A549 (cell line): ENCODE results near the gene JDP2. TPM values are rescaled to one million over a fixed set of nuclear protein-coding genes. Genes with fewer than 3 reads are reported as not detected.

ENCODE experiments used
- ATAC-seq, 2 experiments: fragments of 200-7000 bp in 1 of 2; fragments of >200 bp in 1 of 2; cut with Nextera tagmentation in 1 of 2; cut with Tn5 transposase in 1 of 2; 3 replicates each; pipeline versions ENCODE4 v1.8.0 to v1.9.1; 2018 to 2020; ENCODE audit warnings: mild to moderate bottlenecking in 1 of 2, moderate library complexity in 1 of 2
- CTCF ChIA-PET: fragments of 300-600 bp; sonication (Branson Sonifier 250); formaldehyde crosslinking; extraction: SDS; loops from one replicate; lab custom pipeline; 2021; ENCODE audit warnings: antibody characterized with exemption, inconsistent platforms; lab: Yijun Ruan, JAX
- POLR2A ChIA-PET: fragments of 350-600 bp; formaldehyde crosslinking; extraction: SDS; loops from one replicate; lab custom pipeline; 2021; ENCODE audit warnings: antibody characterized with exemption, inconsistent platforms; lab: Yijun Ruan, JAX
- DNase-seq, 2 experiments: peaks; one replicate each; pipeline versions ENCODE4 v3.0.0 to v3.0.0-alpha.2; 2011 to 2016; ENCODE audit warnings: low read depth in 1 of 2, low spot score in 1 of 2
- FAIRE-seq: peaks from 2 replicates; lab custom pipeline; 2011; peaks lifted over from hg19 to GRCh38; lab: Jason Lieb, UNC
- H3K27ac ChIP-seq, 2 experiments: fragments of >200 bp; sonication (Bioruptor Twin); formaldehyde crosslinking; 3 replicates each; pipeline ENCODE4 v1.5.1; 2016 to 2017
- H3K4me1 ChIP-seq: fragments of >200 bp; sonication (Bioruptor Twin); formaldehyde crosslinking; 3 replicates; pipeline ENCODE4 v1.6.1; 2016
- H3K4me2 ChIP-seq: fragments of >200 bp; sonication (Bioruptor Twin); formaldehyde crosslinking; 3 replicates; pipeline ENCODE4 v1.6.1; 2016
- H3K4me3 ChIP-seq: fragments of >200 bp; sonication (Bioruptor Twin); formaldehyde crosslinking; 3 replicates; pipeline ENCODE4 v1.5.1; 2016
- H3K9me3 ChIP-seq: fragments of >200 bp; sonication (Bioruptor Twin); formaldehyde crosslinking; 3 replicates; pipeline ENCODE4 v1.6.1; 2016
- ATOH8 ChIP-seq: fragments of 250-450 bp; sonication (Bioruptor Pico); IDR thresholded peaks from 2 replicates; pipeline ENCODE4 v1.5.0; 2020; ENCODE audit warnings: low read depth, mild to moderate bottlenecking, moderate library complexity
- BHLHE40 ChIP-seq: IDR thresholded peaks from 2 replicates; pipeline ENCODE4 v1.6.1; 2012; ENCODE audit warnings: low read depth, low read length, inconsistent platforms
- CBX2 ChIP-seq: fragments of 200-600 bp; sonication (generic); IDR thresholded peaks from 2 replicates; pipeline ENCODE4 v1.6.1; 2016; ENCODE audit warnings: low read depth, mild to moderate bottlenecking, borderline replicate concordance
- CHD4 ChIP-seq: fragments of 200-600 bp; sonication (generic); IDR thresholded peaks from 2 replicates; pipeline ENCODE4 v1.6.1; 2016; ENCODE audit warnings: antibody characterized with exemption, mild to moderate bottlenecking, borderline replicate concordance
- CTCF ChIP-seq: fragments of >200 bp; sonication (Bioruptor Twin); formaldehyde crosslinking; IDR thresholded peaks from 3 replicates; pipeline ENCODE4 v1.5.1; 2016
- E2F6 ChIP-seq: IDR thresholded peaks from 2 replicates; pipeline ENCODE4 v1.6.1; 2012; ENCODE audit warnings: low read depth, borderline replicate concordance
- EHF ChIP-seq: fragments of 250-450 bp; sonication (Bioruptor Pico); IDR thresholded peaks from 2 replicates; pipeline ENCODE4 v1.5.0; 2020; ENCODE audit warnings: mild to moderate bottlenecking
- ELK1 ChIP-seq: fragments of 150-350 bp; IDR thresholded peaks from 2 replicates; pipeline ENCODE4 v1.6.1; 2014; ENCODE audit warnings: low read depth, mild to moderate bottlenecking, low read length
- ESRRA ChIP-seq: fragments of 150-350 bp; IDR thresholded peaks from 2 replicates; pipeline ENCODE4 v1.6.1; 2014; ENCODE audit warnings: mild to moderate bottlenecking, low read length, borderline replicate concordance
- GATA3 ChIP-seq: IDR thresholded peaks from 2 replicates; pipeline ENCODE4 v1.6.1; 2012; ENCODE audit warnings: borderline replicate concordance
- HDAC2 ChIP-seq: fragments of 200-600 bp; sonication (generic); IDR thresholded peaks from 2 replicates; pipeline ENCODE4 v1.6.1; 2016
- JUN ChIP-seq, 2 experiments: fragments of >200 bp; sonication (Bioruptor Twin); formaldehyde crosslinking; IDR thresholded peaks; 2 replicates in 1 of 2; 3 replicates in 1 of 2; pipeline ENCODE4 v1.6.1; 2016 to 2017
- MAX ChIP-seq: IDR thresholded peaks from 2 replicates; pipeline ENCODE4 v1.6.1; 2012
- NFE2L2 ChIP-seq: fragments of 150-350 bp; conservative IDR thresholded peaks from 2 replicates; pipeline ENCODE4 v1.6.1; 2014; ENCODE audit warnings: low read length
- PHF8 ChIP-seq: fragments of 200-600 bp; sonication (generic); IDR thresholded peaks from 2 replicates; pipeline ENCODE4 v1.6.1; 2016; ENCODE audit warnings: low read depth, mild to moderate bottlenecking, antibody characterized with exemption, moderate library complexity, borderline replicate concordance
- POLR2A ChIP-seq: IDR thresholded peaks from 2 replicates; pipeline ENCODE4 v1.6.1; 2012; ENCODE audit warnings: mild to moderate bottlenecking, low read length
- RARB ChIP-seq: fragments of 250-450 bp; sonication (Bioruptor Pico); IDR thresholded peaks from 2 replicates; pipeline ENCODE4 v1.8.0; 2021; ENCODE audit warnings: mild to moderate bottlenecking, moderate library complexity
- RCOR1 ChIP-seq: fragments of 150-350 bp; IDR thresholded peaks from 2 replicates; pipeline ENCODE4 v1.6.1; 2014; ENCODE audit warnings: antibody characterized with exemption, low read length, low read depth
- REST ChIP-seq: fragments of 200-600 bp; sonication (generic); IDR thresholded peaks from 2 replicates; pipeline ENCODE4 v1.6.1; 2016; ENCODE audit warnings: antibody characterized with exemption, mild to moderate bottlenecking, moderate library complexity
- TFCP2L1 ChIP-seq: fragments of 250-450 bp; sonication (Bioruptor Pico); IDR thresholded peaks from 2 replicates; pipeline ENCODE4 v1.5.0; 2021; ENCODE audit warnings: mild to moderate bottlenecking
- WGBS: methylation state at CpG from one replicate; pipeline ENCODE4 v1.1.6; 2017; ENCODE audit errors: missing lambda C conversion rate; 5-methylcytosine and 5-hydroxymethylcytosine counted together
- polyA plus RNA-seq, 4 experiments: library from polyadenylated mRNA; depleted of rRNA in 3 of 4; stranded (reverse); fragments of >200 nt; fragmentation: RNase III in 1 of 4; extraction: RNeasy Plus Mini Kit Qiagen cat#74134 plus additional on column Dnase treatment in 1 of 4; gene quantifications; 2 replicates in 3 of 4; 3 replicates in 1 of 4; pipeline ENCODE4 v1.2.3, GENCODE V29; 2011 to 2017

Gene JDP2
- polyA plus RNA-seq, 2 of the 4 experiments (the other 2 are of a cell fraction): 22.4 to 31.2 TPM

- peaks cover 17% of the 10 kb centered on the region for H3K4me1 ChIP-seq
- no peak overlapping the region for H3K4me3 ChIP-seq
- TF ChIP-seq ESRRA (no peak), ATOH8 (CRISPR knock-in tag) (no peak), NFE2L2 (no peak), TFCP2L1 (CRISPR knock-in tag) (no peak), ELK1 (no peak), RARB (CRISPR knock-in tag) (no peak), E2F6 (no peak), CHD4 (no peak), RCOR1 (no peak), EHF (CRISPR knock-in tag) (no peak), PHF8 (no peak), JUN (IDR thresholded peaks at IDR 0.05) (no peak)
- TF ChIP-seq, all 56 proteins: peak for 0
- ATAC-seq: no peak
- whole genome bisulfite sequencing: 90% methylated on average over 6 of the region's 6 CpGs
- no peak for FAIRE-seq
- no peak for DNase-seq
- Histone ChIP-seq H3K27ac (no peak overlapping the region), H3K4me2 (no peak overlapping the region), H3K9me3 (no peaks in the 10 kb centered on the region)
- POLR2A ChIA-PET: no interaction called here
- CTCF ChIA-PET: interaction anchor here (1.0 to 5.8 kb wide), 3 partner anchors 13 to 127 kb away, joined by 5 to 24 read pairs (median 5); no protein-coding TSS in a partner anchor
Measured at GRCh38 chr14:75435473-75435872, 7.7 kb downstream of the JDP2 start.

GRCh38 chr14:75437201-75438143 lies 9.7 kb downstream of the JDP2 start:
- peaks cover 12% of the 10 kb centered on the region; the same call in 2 of the 3 replicates for H3K4me1 ChIP-seq
- CTCF ChIA-PET: interaction anchor here (0.8 to 1.8 kb wide), 5 partner anchors 9 to 135 kb away, joined by 3 to 5 read pairs (median 4); partner anchors contain the start of gene JDP2
- no peak for ATAC-seq
- FAIRE-seq: no peak
- no peak for DNase-seq
- POLR2A ChIA-PET: interaction anchor here (0.7 kb wide), 1 partner anchor 124 kb away, joined by 4 read pairs; no protein-coding TSS in a partner anchor
- no peak overlapping the region for H3K4me3 ChIP-seq
- TF ChIP-seq BHLHE40 (no peak), CTCF (no peak), NFE2L2 (no peak), GATA3 (no peak), CBX2 (no peak), MAX (no peak), HDAC2 (no peak), POLR2A (no peak), REST (no peak)
- H3K27ac ChIP-seq: no peak overlapping the region
- H3K9me3 ChIP-seq: no peaks in the 10 kb centered on the region
- WGBS: 93% methylated on average over 13 of the region's 14 CpGs
- no peak overlapping the region for H3K4me2 ChIP-seq
